LHCN-M2 (cell line): ENCODE data around the gene MCRIP2. TPM values are rescaled to one million over a fixed set of nuclear protein-coding genes. Genes with fewer than 3 reads are reported as not detected.

ENCODE experiments used
- DNase-seq: peaks from one replicate; pipeline ENCODE4 v3.0.0-alpha.2; 2012; ENCODE audit warnings: low read depth
- total RNA-seq: library from RNA; depleted of rRNA; stranded (reverse); fragments of >200 nt; gene quantifications from 2 replicates; pipeline ENCODE4 v1.2.3, GENCODE V29; 2014

The MCRIP2 gene
- total RNA-seq, 1 experiment from 2014 or later = 20.2 TPM

DNA sequence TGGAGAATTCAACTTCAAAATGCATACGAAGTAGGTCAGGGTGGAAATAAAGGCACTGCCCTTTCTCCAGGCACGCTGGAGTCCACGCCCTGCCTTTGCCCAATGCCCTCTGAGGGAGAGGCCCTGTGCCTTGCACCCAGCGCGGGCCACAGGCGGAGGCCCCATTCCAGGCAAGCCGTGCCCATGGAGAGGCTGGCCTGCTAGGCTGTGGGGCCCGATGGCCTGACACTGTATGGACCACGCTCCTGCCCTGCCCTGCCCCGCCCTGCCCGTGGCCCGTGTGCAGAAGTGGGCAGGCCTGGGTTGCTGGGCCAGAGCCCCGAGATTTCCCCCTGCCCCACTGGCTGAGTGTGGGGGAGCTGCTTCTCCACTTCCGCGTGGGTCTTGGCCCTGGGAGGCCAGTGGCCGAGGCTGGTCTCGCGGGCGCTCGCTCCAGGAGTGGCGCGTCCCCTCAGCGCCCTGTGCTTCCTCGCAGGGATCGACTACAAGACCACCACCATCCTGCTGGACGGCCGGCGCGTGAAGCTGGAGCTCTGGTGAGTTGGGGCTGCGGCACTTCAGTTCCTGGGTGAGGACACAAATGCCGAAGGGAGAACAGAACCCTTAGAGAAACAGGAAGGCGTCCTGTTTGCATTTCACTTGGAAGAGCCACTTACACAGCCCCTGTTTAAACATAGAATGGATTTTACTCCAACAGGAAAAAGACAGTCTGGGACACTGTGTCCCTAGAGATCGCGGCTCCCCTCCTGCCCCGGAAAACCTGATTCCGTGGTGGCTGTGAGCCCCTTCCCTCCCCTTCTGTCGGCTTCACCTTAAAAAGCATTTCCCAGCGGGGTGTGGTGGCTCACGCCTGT is 24.7 kb upstream of the MCRIP2 start:
- DNase-seq = no peak

- no peak for DNase-seq
These were observed 23.8 kb upstream of the MCRIP2 start for GRCh38 chr16:617855-618254.

- no peak for DNase-seq
These were observed 22.0 kb upstream of the MCRIP2 start for GRCh38 chr16:619476-620100.

DNA sequence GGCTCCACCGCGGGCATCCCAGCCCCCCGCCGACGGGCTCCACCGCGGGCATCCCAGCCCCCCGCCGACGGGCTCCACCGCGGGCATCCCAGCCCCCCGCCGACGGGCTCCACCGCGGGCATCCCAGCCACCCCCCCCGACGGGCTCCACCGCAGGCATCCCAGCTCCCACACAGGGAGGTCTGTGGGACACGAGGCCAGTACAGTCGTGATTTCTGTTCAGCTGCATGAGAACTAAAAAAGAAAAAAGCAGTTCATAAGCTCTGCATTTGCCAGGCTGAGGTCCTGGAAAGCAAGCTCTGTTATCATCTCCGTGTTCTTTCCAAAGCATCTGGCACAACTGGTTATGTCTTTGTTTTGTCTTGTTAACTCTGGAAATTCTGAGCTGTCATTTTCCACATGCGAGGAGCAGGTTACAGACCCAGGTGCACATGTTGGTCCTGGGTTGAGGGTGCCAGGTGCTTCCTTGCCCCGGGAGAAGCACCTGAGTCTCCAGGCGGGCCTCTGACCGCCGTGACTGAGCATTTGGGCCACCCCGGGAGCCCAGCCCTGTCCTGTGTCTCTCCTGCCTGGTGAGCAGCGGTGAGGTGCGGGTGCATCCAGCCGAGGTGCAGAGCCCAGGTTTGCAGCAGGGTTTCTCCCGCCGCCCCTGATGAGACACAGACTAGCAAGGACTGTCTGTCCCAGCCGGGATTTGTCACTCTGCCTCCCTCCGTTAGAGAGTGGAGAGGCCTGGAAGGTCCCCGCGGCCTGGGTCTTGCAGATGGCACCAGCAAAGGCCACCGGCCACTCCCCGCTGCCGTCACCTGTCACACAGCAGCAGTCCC is 20.7 kb upstream of the MCRIP2 start:
- no peak for DNase-seq

- no peak for DNase-seq
These were observed 20.0 kb upstream of the MCRIP2 start for GRCh38 chr16:621526-622105.

- no peak for DNase-seq
These were observed 18.7 kb upstream of the MCRIP2 start for GRCh38 chr16:622920-623280.

- no peak for DNase-seq
These were observed 17.0 kb upstream of the MCRIP2 start for GRCh38 chr16:624526-625070.

DNA sequence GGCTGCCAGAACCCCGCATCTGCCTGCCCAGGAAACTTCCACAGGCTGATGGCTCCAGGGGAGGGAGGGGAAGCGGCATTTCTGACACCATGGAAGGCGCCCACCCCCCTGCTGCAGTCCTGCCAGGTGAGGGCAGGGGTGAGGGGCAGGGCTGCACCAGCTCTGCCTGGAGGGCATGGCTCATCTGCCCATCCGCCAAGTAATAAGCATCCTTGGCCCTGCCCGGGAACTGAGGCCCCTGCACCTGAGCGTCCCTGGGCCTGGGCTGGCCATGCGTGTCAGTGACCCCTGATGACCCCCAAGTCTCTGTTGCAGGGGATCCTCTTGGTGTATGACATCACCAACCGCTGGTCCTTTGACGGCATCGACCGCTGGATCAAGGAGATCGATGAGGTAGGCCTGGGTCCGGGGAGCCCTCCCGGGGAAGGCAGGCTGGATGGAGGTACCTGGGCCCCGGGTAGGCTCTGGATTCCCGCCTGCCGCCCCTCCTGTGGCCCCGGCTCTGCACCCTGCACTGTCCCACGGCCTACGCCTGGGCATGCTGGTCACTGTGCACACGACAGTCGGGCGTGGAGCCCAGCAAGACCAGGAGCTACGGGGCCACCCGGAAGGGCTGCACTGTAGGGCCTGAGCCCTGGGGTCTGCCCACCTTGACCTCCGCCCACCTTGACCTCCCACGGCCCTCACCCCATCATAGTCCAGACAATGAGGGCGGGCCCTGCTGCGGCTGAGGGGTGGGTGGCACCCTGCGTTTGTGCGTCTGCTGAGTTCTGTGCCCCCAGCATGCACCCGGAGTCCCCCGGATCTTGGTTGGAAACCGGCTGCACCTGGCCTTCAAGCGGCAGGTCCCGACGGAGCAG is 16.3 kb upstream of the MCRIP2 start:
- DNase-seq = no peak

- DNase-seq = no peak
These were observed 15.5 kb upstream of the MCRIP2 start for GRCh38 chr16:625977-626765.

DNA sequence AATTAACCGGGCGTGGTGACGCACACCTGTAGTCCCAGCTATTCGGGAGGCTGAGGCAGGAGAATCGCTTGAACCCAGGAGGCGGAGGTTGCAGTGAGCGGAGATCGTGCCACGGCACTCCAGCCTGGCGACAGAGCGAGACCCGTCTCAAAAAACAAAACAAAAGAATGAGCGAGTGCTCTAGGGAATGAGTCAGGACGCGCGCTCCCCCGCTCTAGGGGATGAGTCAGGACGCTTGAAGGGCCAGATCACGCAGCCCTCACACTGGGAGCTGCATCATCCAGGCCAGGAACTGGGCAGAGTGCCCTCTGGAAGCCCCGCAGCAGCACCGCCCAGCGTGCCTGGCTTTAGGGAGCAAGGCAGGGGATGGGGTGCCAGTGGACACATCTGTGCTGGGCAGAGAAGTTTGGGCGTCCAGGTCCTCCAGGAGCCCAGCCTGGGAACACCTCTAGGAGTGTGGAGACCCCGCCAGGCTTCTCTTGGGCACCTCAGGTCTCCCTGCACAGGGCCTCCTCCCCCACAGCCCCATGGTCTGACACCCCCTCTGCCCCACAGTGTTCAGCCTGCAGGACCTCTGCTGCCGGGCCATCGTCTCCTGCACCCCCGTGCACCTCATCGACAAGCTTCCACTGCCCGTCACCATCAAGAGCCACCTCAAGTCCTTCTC is 14.7 kb upstream of the MCRIP2 start:
- DNase-seq = peak; percentile 97

DNA sequence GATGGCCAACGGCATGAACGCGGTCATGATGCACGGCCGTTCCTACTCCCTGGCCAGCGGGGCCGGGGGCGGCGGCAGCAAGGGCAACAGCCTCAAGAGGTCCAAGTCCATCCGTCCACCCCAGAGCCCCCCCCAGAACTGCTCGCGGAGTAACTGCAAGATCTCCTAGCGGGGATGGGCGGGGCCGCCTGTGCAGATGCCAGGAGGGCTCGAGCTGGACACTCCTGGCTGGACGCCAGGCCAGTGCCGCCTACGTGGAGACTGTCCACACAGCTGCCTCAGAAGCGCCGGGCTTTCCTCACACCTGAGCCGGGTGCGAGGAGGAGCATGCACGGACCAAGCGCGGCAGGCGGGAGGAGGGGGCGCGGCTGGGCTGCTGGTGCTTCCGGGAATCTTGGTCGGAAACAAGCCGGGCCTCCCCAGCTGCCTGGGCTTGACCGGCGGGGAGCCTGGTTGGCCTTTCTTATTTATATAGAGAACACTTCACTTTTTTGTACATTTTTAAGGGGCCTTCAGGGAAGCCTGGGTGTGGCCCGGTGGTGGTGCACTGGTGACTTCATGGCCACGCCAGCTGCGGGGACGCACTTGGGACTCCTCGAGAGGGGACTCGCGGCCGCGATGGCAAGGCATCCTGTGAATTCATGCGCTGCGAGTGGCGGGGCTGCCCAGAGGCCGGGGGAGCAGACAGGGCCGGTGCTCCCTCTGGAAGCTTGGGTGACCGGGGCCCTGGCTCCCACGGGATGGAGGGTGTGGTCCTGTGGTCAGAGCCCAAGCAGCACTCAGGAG is 14.0 kb upstream of the MCRIP2 start:
- DNase-seq = peak; percentile 75

- no peak for DNase-seq
These were observed 13.1 kb upstream of the MCRIP2 start for GRCh38 chr16:628321-629061.

DNA sequence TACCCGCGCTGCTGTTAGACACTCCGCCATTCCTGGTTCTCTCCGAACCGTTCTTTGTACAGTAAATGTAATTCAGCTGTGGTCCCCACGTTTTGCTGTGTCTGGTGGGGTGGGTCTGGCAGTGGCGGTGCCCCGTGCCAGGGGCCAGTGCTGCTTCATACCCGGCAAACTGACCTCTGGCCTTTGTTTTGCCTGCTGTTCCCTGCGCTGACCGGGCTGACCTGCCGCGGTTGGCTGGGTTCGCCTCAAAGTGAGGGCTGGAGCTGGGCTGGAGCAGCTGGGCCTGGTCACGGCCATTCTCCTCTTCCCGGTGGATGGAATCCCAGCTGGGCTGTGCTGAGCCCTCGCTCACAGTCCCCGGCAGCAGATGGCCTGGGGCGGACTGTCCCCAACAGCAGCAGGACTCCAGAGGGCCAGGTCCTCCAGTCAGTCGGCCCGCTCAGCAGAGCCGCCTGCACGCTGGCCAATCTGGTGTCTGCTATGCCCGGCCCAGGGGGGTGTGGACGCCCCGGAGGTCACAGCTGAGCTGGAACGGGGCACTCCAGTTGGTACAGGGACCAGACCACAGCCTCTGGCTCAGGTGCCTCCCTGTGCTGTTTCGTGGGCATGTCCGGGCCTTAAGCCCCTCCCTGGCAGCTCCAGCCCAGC is 12.3 kb upstream of the MCRIP2 start:
- DNase-seq = no peak

- no peak for DNase-seq
These were observed 11.8 kb upstream of the MCRIP2 start for GRCh38 chr16:629833-630248.

- DNase-seq = no peak
These were observed 11.3 kb upstream of the MCRIP2 start for GRCh38 chr16:630249-630814.

DNA sequence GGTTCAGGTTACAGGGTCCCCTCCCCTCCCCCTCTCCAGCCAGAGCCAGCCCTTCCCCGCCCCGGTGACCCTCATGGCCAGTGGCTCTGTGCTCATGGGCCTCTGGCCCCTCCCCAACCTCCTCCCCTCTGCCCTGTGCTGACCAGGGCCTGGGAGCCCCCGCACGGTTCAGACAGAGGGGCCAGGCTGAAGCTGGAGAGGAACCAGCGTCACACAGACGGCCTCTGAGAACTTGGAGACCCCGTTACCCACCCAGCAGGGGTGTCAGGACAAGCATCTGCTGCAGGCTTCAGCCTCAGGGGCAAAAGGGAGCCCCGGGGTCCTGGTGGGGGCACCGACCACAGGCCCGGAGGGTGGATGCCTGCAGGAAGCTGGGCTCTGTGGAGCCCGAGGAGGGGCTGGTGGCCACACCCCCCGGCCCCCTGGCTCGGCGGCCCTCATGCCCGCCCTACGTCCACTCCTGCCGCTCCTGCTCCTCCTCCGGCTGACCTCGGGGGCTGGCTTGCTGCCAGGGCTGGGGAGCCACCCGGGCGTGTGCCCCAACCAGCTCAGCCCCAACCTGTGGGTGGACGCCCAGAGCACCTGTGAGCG is 10.7 kb upstream of the MCRIP2 start, which contains the start of gene WFIKKN1:
WFIKKN1 (plus strand) TSS at position 171 of the 591 bp plus-strand sequence; CDS start at position 440, 269 bp downstream.
- DNase-seq = no peak
